Body of pancreas (tissue), 4 donors: Measurements from ENCODE around the gene FABP1. TPM values are rescaled to one million over a fixed set of nuclear protein-coding genes. Genes with fewer than 3 reads are reported as not detected.

Experiments
- ATAC-seq: fragments of 150-250 bp; one replicate; pipeline ENCODE4 v1.9.1; 2016
- DNase-seq, 4 donors: peaks; one replicate each; pipeline ENCODE4 v3.0.0-alpha.2; 2019
- H3K27ac ChIP-seq, 4 donors: fragments of 200-600 bp; sonication (generic); 1 replicate in 3 of 4; 2 replicates in 1 of 4; pipeline versions ENCODE4 v1.5.1 to v1.6.1; 2016 to 2019; ENCODE audit warnings: mild to moderate bottlenecking in 1 of 4, mixed read lengths in 1 of 4, moderate library complexity in 1 of 4
- H3K27me3 ChIP-seq, 2 donors: fragments of 200-600 bp; sonication (generic); one replicate each; pipeline ENCODE4 v1.6.0; 2016; ENCODE audit warnings: mild to moderate bottlenecking in 1 of 2
- H3K36me3 ChIP-seq, 2 donors: fragments of 200-600 bp; sonication (generic); replicated peaks in 1 of 2; 2 replicates each; pipeline ENCODE4 v1.5.1; 2016; ENCODE audit warnings: low read depth in 2 of 2; ENCODE audit not compliant: insufficient read depth in 1 of 2
- H3K4me1 ChIP-seq: fragments of 200-600 bp; sonication (generic); one replicate; pipeline ENCODE4 v1.6.0; 2016
- H3K4me3 ChIP-seq, 2 donors: fragments of 200-600 bp; sonication (generic); 1 replicate in 1 of 2; 2 replicates in 1 of 2; pipeline ENCODE4 v1.5.1; 2016 to 2019
- H3K9me3 ChIP-seq, 3 donors: fragments of 200-600 bp; sonication (generic); 1 replicate in 2 of 3; 2 replicates in 1 of 3; pipeline ENCODE4 v1.5.1; 2016
- CTCF ChIP-seq, 7 experiments: fragments of 450-650 bp in 4 of 7; fragments of 200-600 bp in 3 of 7; sonication (generic) in 3 of 7; IDR thresholded peaks; one replicate each; pipeline ENCODE4 v1.5.1; 2016 to 2019; ENCODE audit warnings: antibody characterized with exemption in 7 of 7
- POLR2A ChIP-seq, 3 donors: fragments of 450-650 bp; IDR thresholded peaks; one replicate each; pipeline ENCODE4 v1.6.1; 2016; ENCODE audit warnings: antibody characterized with exemption in 3 of 3, mild to moderate bottlenecking in 2 of 3
- WGBS, 2 donors: methylation state at CpG; one replicate each; pipeline ENCODE4 v1.1.5; 2017; 5-methylcytosine and 5-hydroxymethylcytosine counted together
- intact Hi-C: fragments of 100-400 bp; cut with DNase I; formaldehyde crosslinking; loops from one replicate; pipeline ENCODE4 v1.15.1; 2023
- total RNA-seq, 2 donors: library from RNA; depleted of rRNA; stranded (reverse); fragments of >200 nt; gene quantifications; one replicate each; pipeline ENCODE4 v1.1.0, GENCODE V29; 2016

Gene FABP1
- total RNA-seq, 2 donors from 2014 or later, result not detected

- intact Hi-C loops, result no loop called here
- ATAC-seq, result no peak
These were observed 41.5 kb downstream of the FABP1 start for GRCh38 chr2:88086401-88086800.

DNA sequence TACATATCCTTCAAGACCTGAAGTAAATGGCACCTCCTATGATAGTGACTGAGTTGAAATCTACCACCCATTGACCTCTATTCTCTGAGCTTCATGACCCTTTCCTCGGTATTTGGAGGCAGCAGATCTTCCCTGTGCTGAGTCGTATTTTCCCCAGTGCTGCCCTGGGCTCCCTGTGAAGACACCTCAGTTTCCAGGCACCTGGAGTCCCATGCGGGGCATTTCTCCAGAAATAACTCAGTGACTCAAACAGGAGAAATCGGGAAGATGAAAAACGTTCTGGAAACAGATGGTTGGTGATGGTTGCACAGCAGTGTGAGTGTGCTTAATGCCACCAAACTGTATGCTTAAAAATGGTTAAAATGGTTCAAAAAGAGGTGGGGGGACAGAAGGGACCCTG, 42.3 kb downstream of the FABP1 start:
- H3K4me3 ChIP-seq, result no peak overlapping the region
- no peak for ATAC-seq
- no peaks in the 10 kb centered on the region for H3K36me3 ChIP-seq
- no peaks in the 10 kb centered on the region for H3K9me3 ChIP-seq
- intact Hi-C loops, result no loop called here
- H3K27me3 ChIP-seq, result no peaks in the 10 kb centered on the region
- DNase-seq, result no peak
- no peak for TF ChIP-seq CTCF (IDR thresholded peaks at IDR 0.05)
- no peak for TF ChIP-seq POLR2A (IDR thresholded peaks at IDR 0.05)
- WGBS, 2 donors, result 65 to 75% methylated on average over 5 of the region's 5 CpGs
- H3K27ac ChIP-seq, result no peak overlapping the region
- H3K4me1 ChIP-seq, result peaks cover 12% of the 10 kb centered on the region

More at GRCh38 chr2:88086401-88086800, 41.5 kb downstream of the FABP1 start:
- DNase-seq, result no peak
- WGBS, 2 donors, result 80 to 85% methylated on average over 9 of the region's 9 CpGs
- Histone ChIP-seq H3K4me3 (no peak overlapping the region), H3K4me1 (peaks cover 12% of the 10 kb centered on the region), H3K9me3 (no peaks in the 10 kb centered on the region), H3K36me3 (no peaks in the 10 kb centered on the region), H3K27me3 (no peaks in the 10 kb centered on the region), H3K27ac (no peak overlapping the region)
- no peak for TF ChIP-seq POLR2A (IDR thresholded peaks at IDR 0.05)
- TF ChIP-seq CTCF (IDR thresholded peaks at IDR 0.05), result no peak

DNA sequence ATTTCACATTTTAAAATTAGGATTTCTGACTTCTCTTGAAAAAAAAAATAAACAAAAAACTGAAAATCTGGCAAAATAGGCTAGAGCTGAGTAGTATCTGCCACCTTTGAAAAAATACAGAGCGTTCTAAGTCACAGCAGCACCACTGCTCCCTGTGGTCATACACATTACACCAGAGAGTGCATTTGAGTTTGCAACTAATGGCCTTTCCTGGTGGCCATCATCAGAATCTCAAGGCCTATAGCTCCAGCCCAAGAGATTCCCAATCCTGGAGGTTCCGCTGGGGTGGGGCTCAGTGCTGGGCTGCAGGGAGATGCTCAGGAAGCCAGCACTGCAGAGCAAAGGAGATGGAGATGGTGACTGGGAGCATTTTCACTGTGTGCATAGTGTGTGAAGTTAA, 42.8 kb downstream of the FABP1 start:
- 92 to 93% methylated on average over 2 of the region's 2 CpGs for WGBS, 2 donors
- Histone ChIP-seq H3K27ac (no peak overlapping the region), H3K36me3 (no peaks in the 10 kb centered on the region), H3K9me3 (no peaks in the 10 kb centered on the region), H3K27me3 (no peaks in the 10 kb centered on the region), H3K4me3 (no peak overlapping the region), H3K4me1 (peaks cover 12% of the 10 kb centered on the region)
- ATAC-seq (no peak), DNase-seq (no peak)
- intact Hi-C loops, result no loop called here
- no peak for TF ChIP-seq CTCF (IDR thresholded peaks at IDR 0.05)
- TF ChIP-seq POLR2A (IDR thresholded peaks at IDR 0.05), result no peak

GRCh38 chr2:88082781-88083180, 45.1 kb downstream of the FABP1 start:
- Histone ChIP-seq H3K27me3 (no peaks in the 10 kb centered on the region), H3K27ac (peak overlapping the region; percentile 45 to 70 (median 56)), H3K4me3 (no peak overlapping the region), H3K4me1 (peaks cover 12% of the 10 kb centered on the region), H3K36me3 (no peaks in the 10 kb centered on the region), H3K9me3 (no peaks in the 10 kb centered on the region)
- WGBS, 2 donors, result 87 to 89% methylated on average over 1 of the region's 1 CpG
- intact Hi-C loops, result no loop called here
- ATAC-seq (peak; percentile 63), DNase-seq (no peak)
- no peak for TF ChIP-seq POLR2A (IDR thresholded peaks at IDR 0.05)

GRCh38 chr2:88081924-88082608, 45.8 kb downstream of the FABP1 start:
- no peaks in the 10 kb centered on the region for H3K36me3 ChIP-seq
- TF ChIP-seq POLR2A (IDR thresholded peaks at IDR 0.05), result no peak
- no peak for TF ChIP-seq CTCF (IDR thresholded peaks at IDR 0.05)
- intact Hi-C loops, result no loop called here
- no peak for DNase-seq
- H3K9me3 ChIP-seq, result no peaks in the 10 kb centered on the region
- no peaks in the 10 kb centered on the region for H3K27me3 ChIP-seq
- no peak for ATAC-seq
- H3K4me1 ChIP-seq, result peaks cover 12% of the 10 kb centered on the region
- H3K4me3 ChIP-seq, result no peak overlapping the region
- WGBS, 2 donors, result 70 to 88% methylated on average over 3 to 4 of the region's 4 CpGs
- H3K27ac ChIP-seq, result peak overlapping the region; percentile 45 to 70 (median 56)
